Loucy (cell line): ENCODE data around the gene PPIL1.

Source experiments
- H2AFZ ChIP-seq: fragments of 200-600 bp; sonication (generic); 2 replicates; pipeline ENCODE4 v1.6.0; 2016; ENCODE audit warnings: antibody characterized with exemption, mild to moderate bottlenecking, low read length, moderate library complexity
- H3F3A ChIP-seq: fragments of 200-600 bp; 2 replicates; pipeline ENCODE4 v1.6.0; 2016; ENCODE audit warnings: antibody characterized with exemption, low read depth, mild to moderate bottlenecking
- H3K27me3 ChIP-seq: fragments of 200-600 bp; sonication (generic); 2 replicates; pipeline ENCODE4 v1.6.1; 2014; ENCODE audit warnings: low read length, mild to moderate bottlenecking; ENCODE audit not compliant: insufficient read depth, poor library complexity, severe bottlenecking
- H3K36me3 ChIP-seq: fragments of 200-600 bp; sonication (generic); 2 replicates; pipeline ENCODE4 v1.6.1; 2016; ENCODE audit warnings: low read length; ENCODE audit not compliant: insufficient read depth
- H3K4me1 ChIP-seq: fragments of 200-600 bp; sonication (generic); 2 replicates; pipeline ENCODE4 v1.5.1; 2014; ENCODE audit warnings: low read length, mild to moderate bottlenecking; ENCODE audit not compliant: insufficient read depth, poor library complexity, severe bottlenecking
- H3K4me2 ChIP-seq: fragments of 200-600 bp; sonication (generic); 2 replicates; pipeline ENCODE4 v1.6.0; 2014; ENCODE audit warnings: antibody characterized with exemption, low read length, low read depth, mild to moderate bottlenecking; ENCODE audit not compliant: poor library complexity, severe bottlenecking
- H3K4me3 ChIP-seq: fragments of 200-600 bp; sonication (generic); 2 replicates; pipeline ENCODE4 v1.5.1; 2014; ENCODE audit warnings: low read length, mild to moderate bottlenecking, mixed read lengths; ENCODE audit not compliant: poor library complexity, severe bottlenecking
- H3K79me2 ChIP-seq: fragments of 200-600 bp; sonication (generic); 2 replicates; pipeline ENCODE4 v1.6.1; 2014; ENCODE audit warnings: low read length; ENCODE audit not compliant: insufficient read depth
- H3K9ac ChIP-seq: fragments of 200-600 bp; sonication (generic); 2 replicates; pipeline ENCODE4 v1.6.0; 2014; ENCODE audit warnings: mild to moderate bottlenecking, low read depth, low read length, moderate library complexity; ENCODE audit not compliant: poor library complexity, severe bottlenecking
- H3K9me2 ChIP-seq: fragments of 200-600 bp; sonication (generic); replicated peaks from 2 replicates; pipeline ENCODE4 v1.6.1; 2016; ENCODE audit warnings: low read depth, low read length, mixed read lengths
- H3K9me3 ChIP-seq: fragments of 200-600 bp; sonication (generic); 2 replicates; pipeline ENCODE4 v1.6.1; 2014; ENCODE audit warnings: mild to moderate bottlenecking, antibody characterized with exemption, low read length, low read depth; ENCODE audit not compliant: insufficient read depth
- H4K20me1 ChIP-seq: fragments of 200-600 bp; sonication (generic); 2 replicates; pipeline ENCODE4 v1.6.0; 2014; ENCODE audit warnings: antibody characterized with exemption, low read length, mild to moderate bottlenecking; ENCODE audit not compliant: insufficient read depth, poor library complexity, severe bottlenecking
- EZH2phosphoT487 ChIP-seq: fragments of 200-600 bp; IDR thresholded peaks from 2 replicates; pipeline ENCODE4 v1.6.1; 2018; ENCODE audit warnings: antibody characterized with exemption, mild to moderate bottlenecking, moderate library complexity, borderline replicate concordance
- TF ChIP-seq, protein P1 (sequence below): fragments of 200-600 bp; sonication (generic); conservative IDR thresholded peaks from 2 replicates; pipeline ENCODE4 v1.5.1; 2014; ENCODE audit warnings: mild to moderate bottlenecking, antibody characterized with exemption, low read length

Gene PPIL1

DNA sequence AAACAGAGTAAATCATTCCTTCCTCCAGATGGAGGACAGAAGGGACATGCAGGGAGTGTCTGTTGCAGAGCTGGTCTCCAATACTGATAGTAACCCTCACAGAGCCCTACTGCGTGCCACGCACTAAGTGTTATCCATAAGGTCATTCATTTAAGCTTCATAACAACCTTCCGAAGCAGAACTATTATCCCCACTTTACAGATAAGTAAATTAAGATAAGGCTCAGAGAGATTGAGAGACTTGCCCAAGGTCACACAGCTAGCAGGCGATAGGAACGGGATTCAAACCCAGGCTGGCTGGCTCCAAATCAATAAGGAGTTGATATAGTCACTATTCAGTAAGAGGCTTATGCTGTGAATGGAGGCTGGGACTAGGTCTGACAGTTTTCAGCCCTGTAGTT is 66.0 kb downstream of the PPIL1 start:
- no peaks in the 10 kb centered on the region for H3K36me3 ChIP-seq
- no peaks in the 10 kb centered on the region for H3K27me3 ChIP-seq
- no peaks in the 10 kb centered on the region for H3K4me1 ChIP-seq
- H3F3A ChIP-seq: no peaks in the 10 kb centered on the region
- no peaks in the 10 kb centered on the region for H4K20me1 ChIP-seq
- no peak overlapping the region for H3K4me3 ChIP-seq
- no peaks in the 10 kb centered on the region for H3K79me2 ChIP-seq
- H2AFZ ChIP-seq: no peak overlapping the region
- TF ChIP-seq EZH2phosphoT487: no peak
- TF ChIP-seq, protein P1, sequence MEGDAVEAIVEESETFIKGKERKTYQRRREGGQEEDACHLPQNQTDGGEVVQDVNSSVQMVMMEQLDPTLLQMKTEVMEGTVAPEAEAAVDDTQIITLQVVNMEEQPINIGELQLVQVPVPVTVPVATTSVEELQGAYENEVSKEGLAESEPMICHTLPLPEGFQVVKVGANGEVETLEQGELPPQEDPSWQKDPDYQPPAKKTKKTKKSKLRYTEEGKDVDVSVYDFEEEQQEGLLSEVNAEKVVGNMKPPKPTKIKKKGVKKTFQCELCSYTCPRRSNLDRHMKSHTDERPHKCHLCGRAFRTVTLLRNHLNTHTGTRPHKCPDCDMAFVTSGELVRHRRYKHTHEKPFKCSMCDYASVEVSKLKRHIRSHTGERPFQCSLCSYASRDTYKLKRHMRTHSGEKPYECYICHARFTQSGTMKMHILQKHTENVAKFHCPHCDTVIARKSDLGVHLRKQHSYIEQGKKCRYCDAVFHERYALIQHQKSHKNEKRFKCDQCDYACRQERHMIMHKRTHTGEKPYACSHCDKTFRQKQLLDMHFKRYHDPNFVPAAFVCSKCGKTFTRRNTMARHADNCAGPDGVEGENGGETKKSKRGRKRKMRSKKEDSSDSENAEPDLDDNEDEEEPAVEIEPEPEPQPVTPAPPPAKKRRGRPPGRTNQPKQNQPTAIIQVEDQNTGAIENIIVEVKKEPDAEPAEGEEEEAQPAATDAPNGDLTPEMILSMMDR: no peak
- H3K4me2 ChIP-seq: no peak overlapping the region
- no peaks in the 10 kb centered on the region for H3K9me2 ChIP-seq
- no peak overlapping the region for H3K9ac ChIP-seq
- H3K9me3 ChIP-seq: no peaks in the 10 kb centered on the region

GRCh38 chr6:36807750-36808149 is 66.9 kb downstream of the PPIL1 start:
- Histone ChIP-seq H2AFZ (no peak overlapping the region), H3F3A (no peaks in the 10 kb centered on the region), H3K36me3 (no peaks in the 10 kb centered on the region), H3K4me1 (no peaks in the 10 kb centered on the region), H3K27me3 (no peaks in the 10 kb centered on the region), H3K4me3 (no peak overlapping the region), H4K20me1 (no peaks in the 10 kb centered on the region), H3K79me2 (no peaks in the 10 kb centered on the region), H3K9ac (no peak overlapping the region), H3K9me3 (no peaks in the 10 kb centered on the region), H3K4me2 (no peak overlapping the region), H3K9me2 (no peaks in the 10 kb centered on the region)
- TF ChIP-seq EZH2phosphoT487: no peak
- TF ChIP-seq, protein P1: no peak

DNA sequence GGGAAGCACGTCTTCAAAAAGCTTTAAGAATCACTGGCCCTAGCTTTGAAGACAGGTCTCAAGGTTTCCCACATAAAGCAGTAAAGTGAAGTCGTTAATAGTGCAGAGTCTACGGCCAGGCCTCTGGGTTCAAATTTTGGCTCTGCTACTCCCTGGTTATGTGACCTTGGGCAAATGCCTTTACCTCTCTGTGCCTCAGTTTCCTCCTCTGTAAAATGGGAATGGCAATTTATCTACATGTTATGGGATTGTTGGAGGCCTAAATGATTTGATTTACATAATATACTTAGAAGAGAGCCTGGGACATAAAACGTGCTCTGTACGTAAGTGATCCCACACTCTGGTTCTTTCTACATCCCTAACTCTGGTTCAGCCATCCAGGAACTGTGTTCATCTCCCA is 67.5 kb downstream of the PPIL1 start:
- Histone ChIP-seq H4K20me1 (no peaks in the 10 kb centered on the region), H3K4me1 (no peaks in the 10 kb centered on the region), H3K9me2 (no peaks in the 10 kb centered on the region), H3K9me3 (no peaks in the 10 kb centered on the region), H2AFZ (no peak overlapping the region), H3K36me3 (no peaks in the 10 kb centered on the region), H3F3A (no peaks in the 10 kb centered on the region), H3K79me2 (no peaks in the 10 kb centered on the region), H3K27me3 (no peaks in the 10 kb centered on the region), H3K4me2 (no peak overlapping the region), H3K4me3 (no peak overlapping the region), H3K9ac (no peak overlapping the region)
- TF ChIP-seq, protein P1: no peak
- TF ChIP-seq EZH2phosphoT487: no peak
